HG02981 (cell line): ENCODE results near the gene KLHL14.

ENCODE experiments used
- ATAC-seq: cut with Tn5 transposase; IDR thresholded peaks from one replicate; pipeline ENCODE4 v1.9.1; 2021; ENCODE audit warnings: mild to moderate bottlenecking, moderate library complexity; ENCODE audit not compliant: unreplicated experiment

Gene KLHL14

DNA sequence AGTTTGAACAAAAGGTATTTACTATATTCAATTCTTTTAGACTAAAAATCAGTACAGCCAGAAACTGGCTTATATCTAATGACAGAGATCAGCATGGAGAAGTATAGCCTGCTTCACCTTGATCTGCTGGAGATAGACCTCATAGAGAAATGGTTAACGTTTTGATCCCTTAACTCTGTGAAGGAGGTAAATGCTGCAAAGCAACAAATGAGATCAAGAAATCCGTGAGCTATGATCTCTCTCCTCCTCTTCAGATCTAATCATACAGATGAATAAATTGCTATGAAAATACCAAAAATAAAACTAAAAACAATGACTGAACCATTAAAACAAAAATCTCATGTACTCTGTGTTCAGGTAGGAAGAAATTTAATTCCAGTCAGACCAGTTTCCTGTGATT, 42.8 kb downstream of the KLHL14 start:
- ATAC-seq: no peak

DNA sequence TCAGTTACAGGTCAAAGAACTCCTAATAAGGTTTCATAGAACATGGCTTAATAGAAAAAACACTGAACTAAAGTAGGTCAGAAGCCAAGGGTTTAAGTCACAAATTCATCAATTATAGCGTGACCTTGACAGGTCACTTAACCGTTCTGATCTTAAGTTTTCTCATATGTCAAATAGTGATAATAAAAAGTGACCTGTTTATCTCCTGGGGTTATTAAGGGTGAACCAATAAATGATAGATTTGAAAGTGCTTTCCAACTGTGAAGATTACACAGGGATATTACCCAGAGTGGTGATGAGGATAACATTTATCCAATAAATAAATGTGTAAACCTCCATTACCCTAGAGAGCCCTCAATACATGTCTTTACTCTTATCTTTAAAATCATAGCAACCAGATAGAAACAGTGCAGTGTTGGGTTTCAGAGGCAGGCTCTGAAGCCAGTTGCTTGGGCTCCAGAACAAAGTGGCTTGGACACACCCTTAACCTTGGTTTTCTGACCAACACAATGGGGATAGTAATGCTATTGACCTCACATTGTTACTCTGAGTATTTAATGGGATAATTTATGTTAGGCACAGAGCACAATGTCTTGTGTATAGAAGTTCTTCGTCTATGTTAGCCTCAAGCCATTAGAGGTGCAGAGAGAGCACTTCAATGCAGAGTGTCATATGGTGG, 48.6 kb downstream of the KLHL14 start:
- ATAC-seq: no peak

DNA sequence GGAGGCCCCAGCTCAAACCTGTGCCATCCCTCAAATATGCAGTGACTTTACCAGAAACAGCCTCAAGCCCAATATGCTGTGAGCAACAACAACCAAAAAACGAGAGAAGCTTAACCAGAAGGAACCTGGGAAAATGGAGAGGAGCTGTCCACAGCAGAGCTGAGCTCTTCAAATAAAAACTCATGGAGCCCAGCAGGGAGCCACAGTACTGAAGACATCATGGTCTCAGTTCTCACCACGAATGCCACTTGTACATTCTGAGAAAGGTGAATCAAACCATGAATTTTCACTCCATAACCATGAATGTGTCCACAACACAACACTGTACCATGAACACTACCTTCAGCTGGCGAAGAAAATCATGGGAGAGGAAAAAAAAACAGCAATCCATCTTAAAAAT, 50.5 kb downstream of the KLHL14 start:
- ATAC-seq: no peak

- no peak for ATAC-seq
Observed at GRCh38 chr18:32717126-32717525, 55.7 kb downstream of the KLHL14 start.

DNA sequence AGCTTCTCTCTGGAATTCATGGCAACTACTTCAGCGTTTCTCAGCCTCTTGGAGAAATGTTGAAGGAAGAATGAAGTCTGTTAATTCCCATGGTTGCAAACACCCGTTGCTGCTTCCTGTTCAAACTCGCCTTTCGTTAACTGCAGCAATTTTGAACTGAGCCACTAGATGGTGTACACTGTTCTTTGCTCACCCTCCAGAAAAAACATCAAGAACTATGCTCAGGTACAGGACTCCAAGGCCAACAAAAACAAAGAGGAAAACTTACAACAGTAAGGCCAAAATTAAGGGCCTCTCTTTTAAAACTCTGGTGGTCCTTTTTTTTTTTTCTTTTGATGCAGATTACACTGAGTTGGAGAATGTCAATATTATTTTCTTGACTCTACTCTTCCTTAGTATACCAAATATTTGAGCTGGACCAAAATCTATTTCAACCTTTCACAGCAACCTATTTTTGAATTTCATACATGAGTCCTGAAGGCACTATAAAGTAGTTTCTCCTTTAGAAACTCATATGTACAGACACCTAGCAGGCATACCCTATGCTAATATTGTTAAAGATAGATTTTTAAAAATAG, 58.2 kb downstream of the KLHL14 start:
- peak; percentile 92 for ATAC-seq

DNA sequence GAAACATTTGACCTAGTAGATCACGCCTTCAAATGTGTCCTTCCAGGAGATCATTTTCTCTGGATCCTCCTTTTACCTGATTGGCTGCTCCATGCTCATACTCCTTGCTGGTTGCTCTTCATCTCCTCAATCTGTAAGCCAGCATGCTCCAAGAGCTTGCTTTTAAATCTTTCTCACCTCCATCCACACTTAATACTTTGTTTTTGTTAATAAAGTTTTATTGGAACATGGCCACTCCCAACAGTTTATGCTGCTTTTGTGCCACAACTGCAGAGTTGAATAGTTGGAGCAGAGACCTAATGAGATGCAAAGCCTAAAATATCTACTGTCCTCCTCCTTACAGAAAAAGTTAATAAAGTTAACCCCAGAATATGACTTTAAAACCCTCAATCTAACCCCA, 60.0 kb downstream of the KLHL14 start:
- no peak for ATAC-seq

DNA sequence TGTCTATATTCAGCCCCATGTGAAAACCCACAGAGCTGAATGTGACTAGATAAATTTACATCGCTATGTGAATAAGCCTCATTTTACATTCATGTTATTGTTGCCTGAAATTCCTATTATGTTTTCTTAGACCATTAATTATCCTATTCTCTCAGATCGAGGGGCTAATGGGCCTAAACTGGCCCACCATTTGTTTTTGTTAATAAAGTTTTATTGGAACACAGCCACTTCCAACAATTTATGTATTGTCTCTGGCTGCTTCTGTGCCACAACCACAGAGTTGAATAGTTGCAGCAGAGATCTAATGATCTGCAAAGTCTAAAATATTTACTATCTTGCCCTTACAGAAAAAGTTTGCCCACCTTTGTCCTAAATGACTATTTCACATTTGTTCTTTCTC, 61.0 kb downstream of the KLHL14 start:
- no peak for ATAC-seq

DNA sequence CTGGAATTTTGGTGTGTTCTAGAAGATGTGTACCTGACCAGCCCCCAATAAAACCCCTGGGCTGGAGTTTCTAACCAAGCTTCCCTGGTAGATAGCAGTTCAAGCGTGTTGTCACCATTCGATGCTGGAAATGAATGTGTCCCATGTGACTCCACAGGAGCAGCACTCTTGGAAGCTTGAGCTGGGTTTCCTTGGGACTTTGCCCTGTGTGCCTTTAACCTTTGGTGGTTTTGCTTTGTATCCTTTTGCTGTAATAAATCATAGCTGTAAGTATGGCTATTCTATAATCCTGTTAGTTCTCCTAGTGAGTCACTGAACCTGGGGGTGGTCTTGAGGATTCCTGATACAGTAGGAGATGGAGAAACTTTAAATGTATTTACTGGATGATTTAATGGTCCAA, 65.2 kb downstream of the KLHL14 start:
- ATAC-seq: no peak

- ATAC-seq: no peak
Observed at GRCh38 chr18:32707147-32707546, 65.7 kb downstream of the KLHL14 start.

GRCh38 chr18:32701313-32701712, 71.5 kb downstream of the KLHL14 start:
- ATAC-seq: no peak

DNA sequence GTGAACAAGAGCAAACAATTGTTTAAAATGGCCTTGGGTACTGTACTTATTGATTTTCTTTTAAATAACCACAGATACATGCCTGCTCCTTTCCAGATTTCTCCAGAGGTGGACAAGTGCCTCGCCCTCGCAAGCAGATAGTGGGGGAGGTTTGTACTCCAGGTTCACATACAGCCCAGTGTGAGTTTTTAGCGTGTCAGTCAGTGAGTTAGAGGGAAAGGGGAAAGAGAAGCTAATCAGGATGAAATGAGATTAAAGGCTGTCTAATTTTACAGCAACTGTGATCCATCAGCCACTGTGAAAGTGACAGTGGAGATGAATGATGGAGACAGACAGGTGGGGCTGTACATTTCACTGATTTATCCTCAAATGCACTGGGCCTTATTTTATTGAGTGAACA, 74.7 kb downstream of the KLHL14 start:
- no peak for ATAC-seq

DNA sequence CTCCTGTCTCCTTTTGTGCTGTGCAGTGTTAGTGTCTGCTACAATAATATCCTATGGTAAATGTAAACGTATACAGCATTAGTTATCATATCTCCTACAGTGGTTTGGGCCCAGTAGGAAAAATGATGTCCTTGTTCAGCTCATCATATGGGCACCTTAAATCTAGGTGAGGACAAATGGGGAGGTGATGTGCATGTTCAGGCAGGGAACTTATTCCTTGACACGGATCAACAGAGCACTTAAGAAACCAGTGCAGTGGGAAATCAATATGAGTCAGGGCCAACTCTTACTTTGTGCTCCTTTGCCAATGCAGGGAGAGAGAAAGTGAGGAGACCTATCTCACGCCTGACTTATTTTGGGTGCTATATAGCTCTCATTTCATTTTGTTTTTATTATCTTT, 76.4 kb downstream of the KLHL14 start:
- no peak for ATAC-seq

DNA sequence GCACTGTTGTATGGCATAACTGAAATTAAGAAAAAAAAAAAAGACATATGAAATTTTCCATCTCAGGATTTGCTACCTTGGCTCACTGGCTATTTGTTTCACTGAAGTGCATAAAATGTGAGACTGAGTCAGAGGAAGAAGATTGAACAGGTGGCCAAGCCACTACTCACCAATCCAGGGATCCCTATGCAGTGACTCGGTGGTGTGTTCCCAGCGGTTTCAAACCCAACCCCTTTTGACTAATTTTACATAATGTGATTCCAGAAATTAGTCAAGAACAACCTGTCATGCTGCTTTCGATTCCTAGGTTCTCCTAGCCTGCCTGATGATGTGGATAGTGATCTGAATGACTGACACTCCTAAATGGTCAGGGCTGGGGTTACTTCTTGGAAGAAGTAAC, 77.3 kb downstream of the KLHL14 start:
- ATAC-seq: no peak

DNA sequence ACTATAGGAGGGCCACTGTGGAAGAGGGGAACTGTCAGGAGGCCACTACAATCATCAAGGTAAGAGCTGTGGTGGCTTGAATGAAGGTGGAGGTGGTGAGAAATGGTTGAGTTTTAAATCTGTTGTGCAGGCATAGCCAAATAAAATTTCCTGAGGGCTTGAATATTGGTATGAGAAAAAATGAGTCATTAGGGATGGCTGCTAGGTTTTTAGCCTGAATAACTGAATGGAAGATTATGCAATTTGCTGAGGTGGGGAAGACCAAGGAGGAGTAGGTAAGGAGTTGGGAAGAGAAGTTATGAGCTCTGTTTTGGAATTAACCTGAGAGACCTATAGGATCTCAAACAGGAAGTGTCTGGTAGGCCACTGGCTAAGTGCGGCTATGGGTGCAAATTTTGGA, 84.0 kb downstream of the KLHL14 start:
- ATAC-seq: no peak

DNA sequence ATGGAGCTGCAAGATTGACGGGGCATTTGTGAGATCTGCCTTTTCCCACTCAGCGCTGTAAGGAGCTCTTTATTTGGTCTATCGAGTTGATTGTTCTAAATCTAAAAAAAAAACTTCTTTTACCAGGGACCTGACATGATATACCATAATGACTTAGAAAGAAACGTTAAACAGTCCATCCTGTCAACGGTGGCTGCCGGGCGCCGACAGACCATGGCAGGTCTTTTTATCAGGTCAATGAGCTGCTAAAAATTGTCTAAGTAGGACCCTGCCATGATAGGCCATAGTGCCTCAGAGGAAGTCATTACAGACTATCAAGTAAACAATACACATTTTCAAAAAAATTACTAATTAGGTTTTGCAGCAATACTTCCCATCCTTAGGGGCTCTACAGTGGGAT, 87.9 kb downstream of the KLHL14 start:
- no peak for ATAC-seq

DNA sequence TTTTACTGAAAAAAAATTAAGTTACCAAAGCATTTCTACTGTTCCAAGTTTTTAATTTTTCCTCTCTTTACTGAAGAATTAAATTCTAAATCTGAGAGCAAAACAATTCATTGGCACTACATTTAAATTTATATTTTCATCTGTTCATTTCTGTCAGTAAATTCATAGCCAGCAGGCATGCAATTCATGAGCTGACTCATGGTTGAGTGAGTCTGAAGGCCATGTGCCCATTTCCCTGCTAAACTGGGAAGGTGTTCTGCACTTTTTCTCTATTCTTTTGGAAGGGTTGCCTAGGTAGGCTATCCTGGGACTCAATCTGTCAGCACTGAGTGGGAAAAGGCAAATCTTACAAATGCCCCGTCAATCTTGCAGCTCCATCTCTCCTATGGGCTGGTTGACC, 88.7 kb downstream of the KLHL14 start:
- ATAC-seq: no peak

DNA sequence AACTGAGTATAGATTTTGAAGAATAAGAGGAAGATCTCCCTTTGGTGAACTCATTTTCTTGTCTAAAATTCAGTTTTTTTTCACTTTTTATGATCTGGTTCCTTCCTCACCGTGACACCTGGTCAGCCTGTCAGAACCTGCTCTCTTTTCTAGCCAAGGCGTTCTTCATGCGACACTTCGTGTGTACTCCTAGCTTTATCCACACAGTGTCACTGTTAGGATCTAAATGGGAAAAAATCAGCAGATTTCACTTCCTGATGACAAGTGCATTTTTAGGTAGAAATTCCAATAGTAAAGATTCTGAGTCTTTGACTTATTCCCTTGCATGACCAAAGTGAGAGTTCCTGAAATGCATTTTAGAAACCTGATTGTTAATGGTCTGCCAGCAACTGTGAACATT, 89.8 kb downstream of the KLHL14 start:
- ATAC-seq: no peak

DNA sequence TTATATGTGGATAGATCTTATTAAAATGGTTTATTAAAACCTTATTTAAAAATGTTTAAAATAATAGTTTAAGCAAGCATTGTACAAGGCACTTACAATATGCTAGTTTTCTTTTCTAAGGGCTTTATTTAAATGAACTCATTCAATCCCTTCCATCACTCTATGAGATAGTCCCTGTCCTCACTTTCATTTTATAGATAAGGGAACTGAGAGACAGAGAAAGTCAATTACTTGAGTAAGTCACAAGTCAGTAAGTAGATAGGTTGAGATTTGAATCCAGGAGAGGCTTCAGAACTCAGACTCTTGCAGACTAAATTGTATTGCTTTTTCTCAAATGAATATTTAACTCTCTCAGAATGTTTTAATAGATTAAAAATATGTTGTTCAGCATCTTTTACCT, 95.2 kb downstream of the KLHL14 start:
- ATAC-seq: no peak

DNA sequence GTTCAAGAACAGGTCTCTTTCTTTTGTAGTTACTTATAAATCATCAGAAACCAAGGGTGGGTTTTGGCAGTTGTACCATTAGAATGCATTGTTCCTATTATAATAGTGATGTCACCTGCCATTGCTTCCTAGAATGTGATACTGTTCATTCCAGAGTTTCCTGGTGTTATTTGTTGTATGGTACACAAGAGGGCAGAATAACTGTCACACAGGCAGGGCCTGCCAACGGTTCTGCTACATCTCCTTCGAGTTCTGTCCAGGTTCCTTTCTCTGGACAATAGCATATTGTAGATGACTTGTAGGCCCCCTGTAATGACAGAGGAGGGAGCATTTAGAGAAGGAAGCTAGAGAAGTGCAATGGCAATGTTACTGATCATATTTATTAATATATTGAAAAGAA, 98.3 kb downstream of the KLHL14 start:
- no peak for ATAC-seq

GRCh38 chr18:32672398-32672797, 100.4 kb downstream of the KLHL14 start:
- ATAC-seq: no peak

- no peak for ATAC-seq
Observed at GRCh38 chr18:32670727-32671126, 102.1 kb downstream of the KLHL14 start.

- no peak for ATAC-seq
Observed at GRCh38 chr18:32669549-32670165, 103.2 kb downstream of the KLHL14 start.

- no peak for ATAC-seq
Observed at GRCh38 chr18:32668956-32669355, 103.9 kb downstream of the KLHL14 start.
